ENCODE results near the gene PKD2L2.
"Not testable (repeated sequence)": the region's sequence is repeated elsewhere in the genome, so short reads cannot be mapped to it uniquely, and the experiment has no call there.

The PKD2L2 gene

GRCh38 chr5:137890845-137891244, 1.6 kb downstream of the PKD2L2 start:
- DNase-seq = no peak

- DNase-seq = peak; percentile 15
Measured at GRCh38 chr5:137891849-137892248, 2.6 kb downstream of the PKD2L2 start.

- DNase-seq = no peak
Measured at GRCh38 chr5:137894586-137894985, 5.3 kb downstream of the PKD2L2 start.

GRCh38 chr5:137896560-137896959, 7.3 kb downstream of the PKD2L2 start:
- DNase-seq = no peak

GRCh38 chr5:137899493-137899892, 10.2 kb downstream of the PKD2L2 start:
- no peak for DNase-seq

- no peak for DNase-seq
Measured at GRCh38 chr5:137901011-137901817, 12.0 kb downstream of the PKD2L2 start.

- DNase-seq = no peak
Measured at GRCh38 chr5:137902408-137903133, 13.3 kb downstream of the PKD2L2 start.

- no peak for DNase-seq
Measured at GRCh38 chr5:137914758-137915157, 25.5 kb downstream of the PKD2L2 start.

- no peak for DNase-seq
Measured at GRCh38 chr5:137916923-137917322, 27.7 kb downstream of the PKD2L2 start.

GRCh38 chr5:137921931-137922330, 32.7 kb downstream of the PKD2L2 start:
- no peak for DNase-seq

GRCh38 chr5:137923856-137924255, 34.6 kb downstream of the PKD2L2 start:
- DNase-seq = no peak

GRCh38 chr5:137932800-137933199, 43.5 kb downstream of the PKD2L2 start:
- DNase-seq = no peak

GRCh38 chr5:137933491-137933911, 44.2 kb downstream of the PKD2L2 start:
- no peak for DNase-seq

GRCh38 chr5:137935190-137935589, 45.9 kb downstream of the PKD2L2 start:
- no peak for DNase-seq

GRCh38 chr5:137935694-137936093, 46.4 kb downstream of the PKD2L2 start:
- no peak for DNase-seq

GRCh38 chr5:137937994-137938750, 48.9 kb downstream of the PKD2L2 start:
- peak; percentile 15 for DNase-seq

GRCh38 chr5:137938751-137939143, 49.5 kb downstream of the PKD2L2 start:
- no peak for DNase-seq

GRCh38 chr5:137939331-137939730, 50.1 kb downstream of the PKD2L2 start:
- DNase-seq = no peak

- DNase-seq = not testable (repeated sequence)
Measured at GRCh38 chr5:137944280-137944679, 55.0 kb downstream of the PKD2L2 start.

- DNase-seq = no peak
Measured at GRCh38 chr5:137945825-137946224, 56.6 kb downstream of the PKD2L2 start.

GRCh38 chr5:137954131-137954879, 65.0 kb downstream of the PKD2L2 start:
- no peak for DNase-seq

- no peak for DNase-seq
Measured at GRCh38 chr5:137957948-137958347, 68.7 kb downstream of the PKD2L2 start.

GRCh38 chr5:137959488-137959887, 70.2 kb downstream of the PKD2L2 start:
- DNase-seq = no peak

Data from activated naive CD4-positive, alpha-beta T cell treated with anti-CD3 and anti-CD28 coated beads, Interleukin-2, amount 50 U/mL, for 16 hours (primary cell).